Measurements from ENCODE around the gene DCTN1. TPM values are rescaled to one million over a fixed set of nuclear protein-coding genes. Genes with fewer than 3 reads are reported as not detected.

Gene DCTN1
- total RNA-seq, 1 donor from 2014 or later, result 182 TPM

- Mint-ChIP-seq H3K27ac (ENCODE audit: unreplicated experiment) (no peak overlapping the region), H3K27me3 (ENCODE audit: unreplicated experiment) (peaks cover 21% of the 10 kb centered on the region), H3K4me3 (ENCODE audit: unreplicated experiment) (no peak overlapping the region), H3K9me3 (ENCODE audit: unreplicated experiment) (no peaks in the 10 kb centered on the region), H3K4me1 (ENCODE audit: unreplicated experiment) (no peaks in the 10 kb centered on the region), H3K36me3 (ENCODE audit: unreplicated experiment) (no peaks in the 10 kb centered on the region)
- peak; percentile 96 for TF ChIP-seq CTCF (IDR thresholded peaks at IDR 0.05)
- peak; percentile 92 for DNase-seq (ENCODE audit: extremely low spot score, unreplicated experiment)
Measured at GRCh38 chr2:74334931-74335333, 45.2 kb downstream of the DCTN1 start.

DNA sequence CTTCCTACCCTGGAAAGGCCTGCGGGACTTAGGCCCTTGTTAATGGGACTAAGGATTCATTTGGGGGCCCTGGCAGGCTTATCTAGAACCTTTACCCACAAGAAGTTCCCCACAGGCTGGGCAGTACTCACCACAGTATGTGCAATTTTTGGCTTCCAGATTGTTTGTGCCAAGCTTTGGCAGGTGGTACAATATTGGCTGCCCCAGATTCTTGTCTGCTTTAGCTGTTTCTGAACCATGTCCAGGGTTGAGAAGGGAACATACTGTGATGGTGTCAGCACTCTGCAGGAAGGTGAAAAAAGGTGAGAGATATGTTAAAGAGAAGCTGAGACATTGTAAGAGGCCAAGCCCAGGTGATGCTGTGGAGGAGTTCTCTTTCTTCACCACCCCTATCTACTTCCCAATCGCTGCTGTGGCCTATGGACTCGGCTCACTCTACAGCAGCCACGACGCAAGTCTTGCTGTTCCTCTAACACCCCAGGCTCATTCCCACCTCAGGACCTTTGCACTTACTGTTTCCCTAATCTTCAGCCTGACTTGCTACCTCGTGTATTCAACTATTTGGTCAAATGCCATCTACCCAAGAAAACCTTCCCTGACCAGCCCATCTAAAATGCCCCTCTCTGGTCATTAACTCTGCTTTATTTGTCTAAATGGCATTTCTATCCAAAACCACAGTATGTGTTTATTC, 46.1 kb downstream of the DCTN1 start:
- TF ChIP-seq CTCF (IDR thresholded peaks at IDR 0.05), result no peak
- no peaks in the 10 kb centered on the region for H3K4me1 Mint-ChIP-seq (ENCODE audit: unreplicated experiment)
- no peaks in the 10 kb centered on the region for H3K9me3 Mint-ChIP-seq (ENCODE audit: unreplicated experiment)
- H3K36me3 Mint-ChIP-seq (ENCODE audit: unreplicated experiment), result no peaks in the 10 kb centered on the region
- no peak overlapping the region for H3K4me3 Mint-ChIP-seq (ENCODE audit: unreplicated experiment)
- peaks cover 15% of the 10 kb centered on the region for H3K27me3 Mint-ChIP-seq (ENCODE audit: unreplicated experiment)
- DNase-seq (ENCODE audit: extremely low spot score, unreplicated experiment), result peak; percentile 32
- no peak overlapping the region for H3K27ac Mint-ChIP-seq (ENCODE audit: unreplicated experiment)

DNA sequence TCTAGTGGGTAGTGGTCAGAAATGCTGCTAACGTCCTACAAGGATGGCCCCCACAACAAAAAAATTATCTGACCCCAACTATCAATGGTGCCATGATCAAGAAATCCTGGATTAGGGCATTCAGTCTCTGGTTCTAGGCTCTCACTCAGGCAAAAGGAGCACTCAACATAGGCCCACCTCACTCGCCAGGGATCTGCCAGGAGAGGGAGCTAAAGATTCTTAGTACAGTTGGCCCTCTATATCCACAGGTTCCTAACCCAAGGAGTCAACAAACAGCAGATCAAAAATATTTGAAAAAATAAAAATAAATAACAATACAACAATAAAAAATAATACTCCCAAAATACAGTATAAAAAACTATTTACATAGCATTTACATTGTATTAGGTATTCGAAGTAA, 46.9 kb downstream of the DCTN1 start:
- TF ChIP-seq CTCF (IDR thresholded peaks at IDR 0.05), result peak; percentile 48
- peak; percentile 36 for DNase-seq (ENCODE audit: extremely low spot score, unreplicated experiment)
- Mint-ChIP-seq H3K27me3 (ENCODE audit: unreplicated experiment) (peaks cover 15% of the 10 kb centered on the region), H3K36me3 (ENCODE audit: unreplicated experiment) (no peaks in the 10 kb centered on the region), H3K4me3 (ENCODE audit: unreplicated experiment) (no peak overlapping the region), H3K4me1 (ENCODE audit: unreplicated experiment) (no peaks in the 10 kb centered on the region), H3K27ac (ENCODE audit: unreplicated experiment) (no peak overlapping the region), H3K9me3 (ENCODE audit: unreplicated experiment) (no peaks in the 10 kb centered on the region)

DNA sequence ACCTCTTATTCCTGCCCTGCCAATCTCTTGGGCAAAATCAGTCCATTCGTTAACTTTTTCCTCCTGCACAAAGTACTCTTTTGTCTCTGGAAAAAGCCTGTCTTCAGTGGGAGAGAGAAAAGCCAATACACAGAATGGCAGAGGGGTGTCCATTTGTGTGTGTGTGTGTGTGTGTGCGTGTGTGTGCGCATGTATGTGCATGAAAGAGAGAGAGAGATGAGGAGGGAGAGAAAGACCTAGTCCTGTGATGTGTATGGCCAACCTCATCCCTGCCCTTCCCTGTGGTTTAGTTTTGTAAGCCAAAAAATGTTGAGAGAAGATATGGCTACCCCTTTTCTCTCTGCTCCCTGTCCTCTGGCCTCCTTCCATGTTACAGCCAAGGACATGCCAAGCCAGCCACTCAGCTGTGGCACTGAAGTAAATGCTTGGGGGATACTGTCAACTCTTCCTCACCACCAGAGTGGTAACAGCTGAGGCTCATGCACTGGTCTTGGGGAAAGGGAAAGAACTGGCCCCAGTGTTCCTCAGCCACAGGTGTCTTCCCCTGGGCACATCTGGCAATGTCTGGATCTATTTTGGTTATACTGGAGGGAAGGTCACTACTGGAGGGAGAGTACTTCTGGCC, 47.4 kb downstream of the DCTN1 start:
- Mint-ChIP-seq H3K4me3 (ENCODE audit: unreplicated experiment) (no peak overlapping the region), H3K27me3 (ENCODE audit: unreplicated experiment) (peaks cover 11% of the 10 kb centered on the region), H3K4me1 (ENCODE audit: unreplicated experiment) (no peaks in the 10 kb centered on the region), H3K36me3 (ENCODE audit: unreplicated experiment) (no peaks in the 10 kb centered on the region), H3K27ac (ENCODE audit: unreplicated experiment) (no peak overlapping the region), H3K9me3 (ENCODE audit: unreplicated experiment) (no peaks in the 10 kb centered on the region)
- no peak for TF ChIP-seq CTCF (IDR thresholded peaks at IDR 0.05)
- DNase-seq (ENCODE audit: extremely low spot score, unreplicated experiment), result peak; percentile 42

DNA sequence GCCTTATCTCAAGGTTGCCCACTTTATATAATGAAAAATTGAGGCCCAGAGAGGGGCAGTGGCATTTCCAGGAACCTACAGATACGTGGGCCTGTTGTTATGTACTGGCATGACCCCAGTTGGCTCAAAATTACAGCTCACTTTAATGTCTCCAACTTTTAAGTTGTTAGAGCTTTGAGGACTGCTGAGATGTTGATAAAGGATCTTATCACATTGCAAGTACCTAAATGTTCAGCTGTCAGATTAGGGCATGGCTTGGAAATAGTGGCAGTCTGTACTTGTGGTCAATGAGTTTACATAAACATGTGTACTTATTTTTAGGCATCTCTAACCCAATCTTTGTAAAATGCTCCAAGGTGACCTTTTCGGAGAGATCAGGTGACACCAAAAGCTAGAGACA, 51.5 kb downstream of the DCTN1 start:
- no peaks in the 10 kb centered on the region for H3K4me1 Mint-ChIP-seq (ENCODE audit: unreplicated experiment)
- DNase-seq (ENCODE audit: extremely low spot score, unreplicated experiment), result no peak
- TF ChIP-seq CTCF (IDR thresholded peaks at IDR 0.05), result no peak
- H3K4me3 Mint-ChIP-seq (ENCODE audit: unreplicated experiment), result no peak overlapping the region
- H3K36me3 Mint-ChIP-seq (ENCODE audit: unreplicated experiment), result no peaks in the 10 kb centered on the region
- H3K9me3 Mint-ChIP-seq (ENCODE audit: unreplicated experiment), result no peaks in the 10 kb centered on the region
- no peak overlapping the region for H3K27ac Mint-ChIP-seq (ENCODE audit: unreplicated experiment)
- peaks cover 17% of the 10 kb centered on the region for H3K27me3 Mint-ChIP-seq (ENCODE audit: unreplicated experiment)

Data from osteocyte (in vitro differentiated cells).